ENCODE measurements around the gene NAA60.

The NAA60 gene
- 24.9 to 26.5 reads per million in 2 donors for total RNA-seq

DNA sequence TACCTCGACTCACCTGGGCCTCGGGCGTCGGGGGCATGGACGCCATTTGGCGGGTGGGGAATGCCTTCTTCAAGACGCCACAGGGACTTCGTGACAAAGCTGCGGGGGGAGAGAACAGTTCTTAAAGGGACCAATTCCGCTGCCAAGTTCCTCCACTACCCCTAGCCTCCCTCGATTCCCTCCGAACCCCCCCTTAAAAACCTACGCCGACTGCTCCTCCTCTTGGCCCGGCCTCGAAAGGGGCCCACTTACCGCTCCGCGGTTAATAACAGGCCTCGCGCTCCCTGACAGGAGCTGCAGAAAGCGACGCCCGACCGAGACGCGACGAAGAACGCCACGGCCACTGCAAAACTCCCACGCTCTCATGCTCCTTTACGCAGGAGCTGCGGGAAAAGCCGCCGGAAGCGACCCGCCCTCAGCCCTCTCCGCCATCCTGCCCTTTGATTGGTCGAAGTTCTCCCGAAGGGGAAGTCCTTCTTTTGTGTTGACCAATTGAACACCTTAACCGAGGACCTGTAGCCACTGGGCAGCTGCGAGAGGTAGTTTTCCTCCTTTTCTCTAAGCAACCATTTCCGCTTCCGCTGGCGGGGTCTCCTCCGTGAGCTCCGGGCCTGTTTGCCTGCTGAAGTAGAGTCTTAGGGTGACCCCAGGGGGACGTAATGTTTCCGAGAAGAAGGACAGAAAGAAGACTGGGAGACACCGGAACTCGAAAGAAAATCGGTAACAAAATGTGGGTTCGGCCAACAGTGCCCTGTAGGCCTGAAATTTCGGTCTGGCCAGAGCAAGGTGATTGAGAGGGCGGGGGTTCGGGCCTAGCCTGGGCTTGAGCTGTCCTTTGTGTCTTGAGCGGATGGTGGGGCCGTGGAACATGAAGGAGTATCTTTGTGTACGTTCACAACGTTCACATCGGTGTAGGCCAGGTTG is at the start of gene NAA60, which contains the start of gene ZNF597:
TSS of gene NAA60 (plus strand) at position 573 of the 924 bp plus-strand sequence. CDS start 32,548 bp downstream, outside the sequence.
TSS of gene ZNF597 (minus strand) at position 397 of the 924 bp plus-strand sequence. CDS start at position 46, 351 bp downstream.
- peak; percentile 49 to 93 (median 76) for DNase-seq

DNA sequence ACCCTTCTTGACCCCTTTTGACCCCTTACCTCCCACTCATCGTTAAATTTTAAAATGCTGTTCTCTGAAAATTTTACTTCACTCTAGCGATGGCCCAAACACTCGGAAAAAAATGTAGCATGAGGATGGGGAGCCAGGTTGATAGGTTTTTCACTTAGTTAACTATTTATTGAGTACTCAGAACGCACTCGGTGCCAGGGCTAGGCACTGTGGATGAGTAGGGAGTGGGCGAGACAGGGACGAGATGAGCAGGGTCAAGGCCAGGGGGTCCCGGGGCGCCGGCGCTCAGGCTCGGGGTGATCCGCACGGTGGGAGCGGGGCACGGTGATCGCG is 43.1 kb upstream of the NAA60 start:
- DNase-seq = no peak

DNA sequence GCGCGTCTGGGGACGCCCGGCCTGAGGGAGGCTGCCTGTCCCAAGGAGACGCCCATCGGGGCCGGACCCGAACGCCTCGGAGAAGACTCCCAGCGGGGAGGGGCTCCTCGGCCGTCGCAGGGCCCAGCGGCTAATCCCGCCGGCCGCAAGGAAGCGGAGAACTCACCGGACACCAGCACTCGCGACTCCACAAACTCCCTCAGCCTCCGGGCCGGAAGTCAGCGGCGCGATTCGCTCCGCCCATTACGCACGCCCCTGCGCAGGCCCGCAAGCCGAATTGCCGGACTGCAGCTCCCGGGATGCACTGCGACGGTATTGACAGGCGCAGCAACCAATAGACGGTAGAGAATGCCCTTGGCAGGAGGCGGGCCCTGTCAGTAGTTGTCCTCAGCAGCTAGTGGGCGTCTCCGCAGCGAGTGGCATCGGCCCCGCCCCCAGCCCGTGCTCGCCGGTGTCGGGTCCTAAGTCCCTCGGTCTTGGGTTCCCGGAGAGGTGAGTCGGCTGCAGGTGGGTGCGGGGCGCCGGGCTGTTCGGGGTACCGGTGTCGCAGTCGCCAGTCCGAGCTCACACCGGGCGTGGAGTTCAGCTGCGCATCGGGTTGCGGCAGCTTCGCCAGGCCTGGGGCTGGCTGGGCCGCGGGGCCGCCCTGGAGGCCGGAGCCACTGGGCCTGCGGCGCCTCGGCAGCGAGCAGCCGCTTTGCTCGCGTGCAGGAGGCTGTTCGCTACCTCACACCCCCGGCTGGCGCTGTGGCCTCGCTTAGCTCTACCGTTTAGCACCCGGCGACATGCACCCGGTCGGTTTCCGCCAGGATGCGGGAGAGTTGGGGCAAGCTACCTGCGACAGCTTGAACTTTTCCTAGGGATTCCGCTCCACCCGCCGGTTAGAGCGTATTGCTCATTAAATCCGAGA is 42.4 kb upstream of the NAA60 start, which contains the start of the genes ZNF174 and ZSCAN32:
TSS of gene ZNF174 (plus strand) at position 437 of the 910 bp plus-strand sequence. CDS start 790 bp downstream, outside the sequence.
TSS of gene ZSCAN32 (minus strand) at position 226 of the 910 bp plus-strand sequence. CDS start 3,447 bp downstream, outside the sequence.
- peak; percentile 93 to 100 (median 97) for DNase-seq

GRCh38 chr16:3401719-3402397 is 41.6 kb upstream of the NAA60 start:
- DNase-seq = peak in 1 of 5 experiments; percentile 28

- no peak for DNase-seq
Measured at GRCh38 chr16:3408561-3409197, 34.8 kb upstream of the NAA60 start.

DNA sequence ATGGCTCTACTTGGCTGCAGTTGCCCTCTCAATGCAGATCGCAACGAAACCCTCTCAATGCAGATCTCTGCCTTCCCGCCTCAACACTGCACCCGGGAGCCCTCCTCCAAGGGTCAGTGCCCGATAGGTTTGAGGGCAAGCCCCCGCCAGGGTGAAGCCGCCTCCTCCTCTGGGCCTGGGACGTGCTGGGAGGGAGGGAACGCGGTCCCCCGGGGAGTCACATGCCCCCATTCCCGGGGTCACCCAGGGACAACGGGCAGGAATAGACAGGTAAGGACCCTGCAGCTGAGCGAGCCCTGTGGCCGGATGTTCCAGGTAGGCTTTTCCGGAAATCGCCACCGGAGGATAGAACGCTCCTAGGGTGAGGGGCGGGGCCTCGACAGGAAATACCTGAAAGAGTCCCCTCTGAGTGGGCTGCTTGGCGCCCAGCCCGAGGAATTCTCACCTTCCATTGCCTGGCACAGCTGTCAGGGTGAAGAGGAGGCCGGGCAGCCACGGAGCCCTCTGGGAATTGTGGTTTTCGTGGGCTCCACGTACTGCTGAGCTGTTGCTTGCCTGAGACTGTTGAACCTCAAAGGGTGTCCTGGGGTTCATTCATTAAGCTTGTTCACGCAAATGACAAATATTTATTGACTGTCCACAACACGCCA is 29.6 kb upstream of the NAA60 start:
- no peak for DNase-seq

GRCh38 chr16:3431779-3432219 is 11.7 kb upstream of the NAA60 start:
- peak in 4 of 5 experiments; percentile 14 to 80 (median 41) for DNase-seq

- no peak for DNase-seq
Measured at GRCh38 chr16:3434373-3434772, 9.1 kb upstream of the NAA60 start.

DNA sequence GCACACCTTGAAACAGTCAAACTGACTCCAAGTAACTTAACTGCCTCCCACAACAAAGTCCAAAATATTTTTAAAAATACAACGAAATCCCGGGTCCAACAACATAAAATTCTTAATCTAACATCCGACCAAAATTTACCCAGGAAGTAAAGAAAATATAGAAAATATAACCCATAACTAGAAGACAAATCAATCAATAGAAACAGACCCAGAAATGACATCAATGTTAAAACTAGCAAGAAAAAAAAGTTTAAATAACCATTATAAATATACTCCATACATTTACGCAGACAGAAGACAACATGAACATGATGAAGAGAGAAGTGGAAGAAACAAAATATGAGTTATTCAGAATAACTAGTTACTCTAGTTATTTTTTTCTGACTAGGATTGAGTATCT is 3.8 kb upstream of the NAA60 start:
- DNase-seq = no peak

GRCh38 chr16:3444032-3444388 is 530 bp downstream of the NAA60 start:
- peak in 2 of 5 experiments; percentile 25 to 86 for DNase-seq

GRCh38 chr16:3454093-3454492 is 10.6 kb downstream of the NAA60 start:
- DNase-seq = no peak

GRCh38 chr16:3454631-3455147 is 11.2 kb downstream of the NAA60 start:
- DNase-seq = no peak

DNA sequence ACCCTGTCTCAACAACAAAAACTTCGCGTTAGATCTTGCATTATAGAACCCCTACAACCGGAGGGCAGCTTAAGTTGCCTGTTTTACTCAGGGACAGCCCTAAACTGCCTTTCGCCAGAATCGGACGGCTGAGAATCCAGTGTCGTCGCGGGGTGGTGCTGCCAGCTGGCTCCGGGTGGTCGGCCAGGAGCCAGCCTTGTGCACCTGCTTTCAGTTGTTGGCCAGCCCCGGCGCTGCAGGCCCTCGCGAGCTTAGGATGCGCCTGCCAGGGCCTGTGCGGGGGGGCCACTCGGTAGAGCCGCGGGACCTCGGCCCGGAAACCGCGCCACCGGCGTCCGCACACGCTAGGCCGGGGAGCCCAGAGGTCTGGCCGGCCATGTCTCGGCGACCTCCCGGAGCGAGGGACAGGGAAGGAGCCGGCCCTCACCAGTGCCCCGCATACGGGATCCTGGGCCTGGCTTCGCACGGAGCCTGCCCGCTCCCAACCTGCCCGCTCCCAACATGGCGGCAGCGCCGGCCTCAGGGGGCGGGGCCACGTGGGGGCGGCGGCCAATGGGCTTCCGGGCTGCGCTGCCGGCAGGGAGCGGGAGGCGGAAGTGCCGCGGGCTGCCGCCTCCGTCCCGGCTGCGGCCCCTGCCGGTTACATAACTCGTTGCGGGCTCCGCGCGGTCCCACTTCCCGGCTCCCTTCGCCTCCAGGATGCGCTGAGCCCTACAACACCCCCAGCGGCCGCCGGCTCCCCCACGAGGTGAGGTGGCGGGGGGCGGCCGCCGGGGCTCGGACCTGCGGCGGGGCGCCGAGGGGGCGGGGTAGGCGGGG is 14.2 kb downstream of the NAA60 start:
- peak; percentile 79 to 94 (median 87) for DNase-seq

DNA sequence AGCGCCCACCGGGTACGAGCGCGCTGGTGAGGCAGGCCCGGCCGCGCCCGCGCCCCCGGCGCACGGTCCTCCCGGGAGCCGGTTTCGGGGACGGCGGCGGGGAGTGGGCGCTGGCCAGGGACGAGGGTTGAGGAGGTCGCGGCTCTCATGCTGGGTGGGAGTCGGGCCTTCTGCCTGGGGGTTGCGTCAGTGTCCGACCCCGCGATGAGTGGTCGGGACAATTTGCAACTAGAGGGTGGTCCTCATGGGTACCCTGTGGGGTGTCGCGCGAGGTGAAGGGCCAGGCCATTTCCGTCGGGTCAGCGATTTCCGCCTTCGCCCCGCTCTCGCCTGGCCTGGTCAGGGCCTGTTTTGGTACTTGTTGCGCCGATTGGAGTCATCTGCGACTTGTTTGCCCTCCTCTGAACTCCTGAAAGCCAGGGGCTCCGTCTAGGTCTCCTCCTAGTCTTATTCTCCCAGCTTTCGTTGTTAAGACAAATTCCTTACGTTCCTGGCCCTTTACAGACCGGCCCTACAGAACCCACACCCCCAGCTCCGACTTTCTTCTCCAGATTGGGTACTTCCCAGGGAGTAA is 14.9 kb downstream of the NAA60 start:
- no peak for DNase-seq

DNA sequence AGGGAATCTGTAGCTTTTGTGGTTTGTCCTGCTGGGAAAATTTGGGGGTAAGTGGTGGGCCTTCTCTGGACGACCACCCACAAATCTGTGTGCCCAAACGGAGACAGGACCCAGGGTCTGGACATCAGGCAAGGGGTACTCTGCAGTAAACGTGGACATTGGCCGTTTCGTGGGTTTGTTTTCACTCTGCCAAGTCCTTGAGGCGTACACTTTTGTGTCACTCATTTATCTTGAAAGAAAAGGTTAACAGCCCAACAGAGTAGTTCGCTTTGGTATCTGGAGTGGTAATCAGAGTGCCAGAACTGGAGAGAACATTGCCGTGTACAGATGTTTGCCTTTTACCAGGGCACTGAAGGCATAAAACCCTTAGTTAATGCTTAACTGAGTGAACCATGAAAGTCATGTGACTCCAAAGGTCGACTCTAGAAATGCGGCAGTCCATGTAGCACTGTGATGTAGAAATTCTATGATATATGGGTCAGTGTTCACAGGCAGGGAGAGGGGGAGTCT is 15.4 kb downstream of the NAA60 start:
- DNase-seq = peak in 1 of 5 experiments; percentile 68

- peak in 2 of 5 experiments; percentile 16 to 74 for DNase-seq
Measured at GRCh38 chr16:3459401-3460090, 16.1 kb downstream of the NAA60 start.

- no peak for DNase-seq
Measured at GRCh38 chr16:3460121-3460520, 16.6 kb downstream of the NAA60 start.

GRCh38 chr16:3460585-3460984 is 17.1 kb downstream of the NAA60 start:
- no peak for DNase-seq

DNA sequence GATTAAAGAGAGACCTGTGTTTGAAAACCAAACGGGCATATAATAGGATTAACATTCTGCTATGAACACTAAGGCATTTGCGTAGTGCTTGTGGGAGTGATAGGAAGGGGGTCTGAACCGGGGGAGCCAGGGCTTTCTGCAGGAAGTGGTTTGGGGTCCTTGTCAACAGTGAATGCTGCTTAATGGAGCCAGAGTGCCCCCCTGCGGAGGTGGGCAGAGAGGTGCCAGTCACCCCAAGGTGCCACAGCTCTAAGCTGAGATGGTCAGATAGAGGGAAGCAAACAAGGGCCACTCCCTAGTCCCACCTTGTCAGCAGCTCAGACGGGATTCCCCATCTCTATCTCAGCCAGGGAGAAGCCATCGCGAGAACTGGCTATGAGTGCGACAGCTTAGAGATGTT is 17.7 kb downstream of the NAA60 start:
- peak in 1 of 5 experiments; percentile 63 for DNase-seq

Data from T-helper 2 cell (primary cell).